GM18873 (cell line): ENCODE measurements around the gene ASRGL1.

Experiments
- ATAC-seq: cut with Tn5 transposase; IDR thresholded peaks from one replicate; pipeline ENCODE4 v1.9.1; 2021; ENCODE audit warnings: mild to moderate bottlenecking, moderate library complexity, moderate number of reproducible peaks; ENCODE audit not compliant: unreplicated experiment, low FRiP score

Gene ASRGL1

DNA sequence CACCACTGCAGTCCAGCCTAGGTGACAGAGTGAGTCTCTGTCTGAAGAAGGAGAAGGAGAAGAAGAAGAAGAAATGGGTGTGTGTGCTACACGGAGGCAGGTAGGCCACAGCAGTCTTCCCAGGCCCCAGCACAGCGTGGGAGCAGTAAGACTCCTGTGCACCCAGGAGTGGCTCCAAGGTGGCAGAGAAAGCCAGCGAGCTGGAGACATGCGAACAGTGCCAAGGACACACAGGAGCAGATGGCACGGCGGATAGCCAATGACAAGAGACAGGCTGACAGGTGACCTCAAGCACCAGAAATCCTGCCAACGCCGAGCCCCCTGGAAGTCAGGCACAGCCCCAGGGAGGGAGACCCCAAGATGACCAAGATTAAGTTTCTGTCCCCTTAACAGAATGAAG, 72.6 kb downstream of the ASRGL1 start:
- ATAC-seq: no peak

DNA sequence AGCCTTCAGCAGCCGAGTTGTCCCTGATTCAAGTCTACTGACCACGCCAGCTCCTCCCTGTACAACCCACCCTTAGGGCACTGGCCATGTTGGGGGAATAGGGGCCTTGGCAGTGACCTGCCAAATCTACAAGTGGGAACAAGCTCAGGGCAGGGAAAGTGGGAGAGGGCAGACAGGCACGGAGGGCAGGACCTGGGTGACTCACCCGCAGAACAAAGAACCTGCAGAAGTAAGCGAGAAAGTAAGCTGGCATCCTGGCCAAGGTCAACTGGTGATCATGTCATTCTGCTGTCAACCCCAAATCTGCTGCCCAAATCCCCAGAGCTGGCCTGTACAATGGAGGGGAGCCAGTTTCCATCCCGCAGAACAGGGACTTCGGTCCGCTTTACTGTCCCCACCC, 73.7 kb downstream of the ASRGL1 start:
- no peak for ATAC-seq

DNA sequence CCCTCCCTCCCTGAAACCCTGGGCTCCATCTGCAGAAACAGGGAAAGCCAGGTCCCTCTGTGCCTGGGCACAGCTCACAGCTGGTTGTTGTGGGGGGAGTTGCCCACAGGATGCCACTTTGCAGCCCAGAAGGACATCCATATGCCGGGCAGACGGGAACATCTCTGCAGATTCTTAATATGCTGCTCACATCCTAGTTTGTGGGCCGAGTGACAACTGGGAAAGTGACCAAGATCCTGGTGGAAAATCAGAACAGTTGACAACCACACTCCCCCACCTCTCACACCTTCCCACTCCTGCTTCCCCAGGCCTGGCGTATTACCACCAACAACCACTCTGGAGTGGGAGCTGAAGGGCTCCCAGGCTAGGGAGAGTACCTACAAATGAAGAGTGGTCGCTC, 74.3 kb downstream of the ASRGL1 start:
- no peak for ATAC-seq

- no peak for ATAC-seq
These were observed 75.9 kb downstream of the ASRGL1 start for GRCh38 chr11:62413060-62413696.

- no peak for ATAC-seq
These were observed 79.3 kb downstream of the ASRGL1 start for GRCh38 chr11:62416596-62416995.

DNA sequence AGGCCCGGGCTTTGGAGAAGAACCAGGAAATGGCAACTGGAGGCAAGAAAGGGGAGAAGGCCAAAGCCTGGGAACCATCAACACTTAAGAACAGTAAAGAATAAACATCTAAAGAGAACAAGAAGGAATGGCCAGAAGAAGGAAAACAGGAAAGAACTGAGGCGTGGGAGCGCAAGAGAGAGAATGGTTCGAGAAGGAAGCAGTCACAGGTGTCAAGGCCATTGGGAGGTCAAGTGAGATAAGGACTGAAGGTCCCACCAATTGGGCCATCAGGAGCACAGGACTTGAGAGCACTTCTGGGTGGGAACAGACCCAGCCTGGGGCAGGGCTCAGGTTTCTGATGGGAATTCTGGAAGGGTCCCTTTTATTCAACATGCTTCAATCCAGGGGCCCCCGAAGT, 80.9 kb downstream of the ASRGL1 start:
- no peak for ATAC-seq

DNA sequence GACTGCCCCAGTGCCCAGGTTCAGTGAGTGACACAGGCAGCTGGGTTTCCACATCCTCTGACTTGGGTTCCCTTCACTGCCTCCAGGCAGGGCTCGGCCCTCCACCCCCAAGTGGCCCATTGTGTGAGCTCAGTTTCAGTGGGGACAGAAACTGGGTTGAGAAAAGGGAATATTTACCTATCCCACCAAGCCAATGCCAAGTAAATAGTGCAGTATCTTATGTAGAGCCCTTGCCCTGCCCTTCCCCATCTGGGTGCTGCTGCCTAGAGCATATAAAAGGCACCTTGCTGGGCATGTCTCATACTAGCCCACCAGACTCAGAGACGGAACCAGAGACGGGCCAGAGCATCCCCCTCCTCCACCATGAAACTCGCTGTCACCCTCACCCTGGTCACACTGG, 81.5 kb downstream of the ASRGL1 start, which contains the start of gene SCGB1A1:
Gene SCGB1A1 (plus strand): TSS at position 301 of the 400 bp plus-strand sequence. CDS start 63 bp downstream, at position 364.
- no peak for ATAC-seq

GRCh38 chr11:62419314-62419929, 82.2 kb downstream of the ASRGL1 start:
- no peak for ATAC-seq

DNA sequence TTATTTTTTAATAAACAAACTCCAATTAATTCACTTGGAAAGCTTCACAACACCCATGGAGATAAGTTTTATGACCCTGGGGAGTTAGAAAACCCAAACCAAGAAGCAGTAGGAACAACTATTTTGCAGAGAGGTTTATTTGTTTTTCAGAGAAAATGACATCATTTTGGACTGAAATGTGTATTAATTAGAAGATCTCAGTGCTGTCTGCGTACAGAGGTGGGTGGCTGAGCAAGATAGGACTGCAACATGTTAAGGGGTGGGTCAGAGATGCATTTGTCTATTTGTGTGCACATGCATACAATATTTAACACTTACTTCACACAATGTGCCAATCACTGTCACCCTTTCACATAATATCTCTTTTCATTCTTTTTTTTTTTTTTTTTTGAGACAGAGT, 82.7 kb downstream of the ASRGL1 start:
- ATAC-seq: no peak

DNA sequence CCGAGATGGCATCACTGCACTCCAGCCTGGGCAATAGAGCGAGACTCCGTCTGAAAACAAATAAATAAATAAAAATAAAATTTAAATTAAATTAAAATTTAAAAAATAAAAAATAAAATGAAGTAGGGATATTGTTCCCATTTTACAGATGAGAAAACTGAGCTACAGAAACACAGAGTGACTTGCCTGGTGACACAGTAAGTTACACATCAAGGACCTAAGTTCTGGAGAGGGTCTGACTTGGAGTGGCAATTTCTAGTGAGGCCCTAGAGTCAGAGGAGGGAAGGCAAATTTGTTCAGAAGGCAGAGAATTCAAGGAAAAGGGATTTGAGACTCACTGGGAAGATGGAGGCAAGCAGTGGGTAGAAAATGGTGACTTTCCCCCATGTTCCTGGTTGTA, 83.6 kb downstream of the ASRGL1 start:
- ATAC-seq: no peak

DNA sequence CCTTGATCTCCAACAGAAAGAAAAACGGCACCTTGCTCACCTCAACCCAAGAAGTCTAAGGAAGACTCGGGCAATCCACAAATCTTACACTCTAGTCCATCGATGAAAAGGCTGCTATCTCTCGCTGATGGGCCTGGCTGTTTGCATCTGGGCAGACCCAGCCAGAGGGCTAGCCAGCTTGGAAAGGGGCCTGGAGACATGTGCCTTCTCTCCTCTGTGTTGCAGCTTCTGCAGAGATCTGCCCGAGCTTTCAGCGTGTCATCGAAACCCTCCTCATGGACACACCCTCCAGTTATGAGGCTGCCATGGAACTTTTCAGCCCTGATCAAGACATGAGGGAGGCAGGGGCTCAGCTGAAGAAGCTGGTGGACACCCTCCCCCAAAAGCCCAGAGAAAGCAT, 84.7 kb downstream of the ASRGL1 start:
- no peak for ATAC-seq

DNA sequence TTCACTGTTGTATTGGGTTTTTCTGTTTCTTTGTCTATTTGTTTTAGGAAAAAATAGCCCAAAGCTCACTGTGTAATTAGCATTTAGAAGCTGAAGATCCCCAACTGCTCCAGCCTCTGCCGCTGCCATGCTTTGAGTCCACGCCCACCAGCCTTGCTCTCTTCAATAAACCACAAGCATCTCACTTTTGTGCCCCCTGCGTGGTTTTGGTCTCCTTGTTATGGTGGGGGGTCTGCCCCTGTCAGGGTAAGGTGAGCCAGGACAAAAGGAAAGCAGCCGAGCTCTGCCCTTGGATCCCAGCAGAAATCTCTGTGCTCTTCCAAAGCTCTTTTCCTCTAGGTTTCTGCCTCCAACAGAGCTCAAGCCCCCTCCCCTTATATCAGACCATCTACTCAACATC, 85.8 kb downstream of the ASRGL1 start:
- ATAC-seq: no peak

DNA sequence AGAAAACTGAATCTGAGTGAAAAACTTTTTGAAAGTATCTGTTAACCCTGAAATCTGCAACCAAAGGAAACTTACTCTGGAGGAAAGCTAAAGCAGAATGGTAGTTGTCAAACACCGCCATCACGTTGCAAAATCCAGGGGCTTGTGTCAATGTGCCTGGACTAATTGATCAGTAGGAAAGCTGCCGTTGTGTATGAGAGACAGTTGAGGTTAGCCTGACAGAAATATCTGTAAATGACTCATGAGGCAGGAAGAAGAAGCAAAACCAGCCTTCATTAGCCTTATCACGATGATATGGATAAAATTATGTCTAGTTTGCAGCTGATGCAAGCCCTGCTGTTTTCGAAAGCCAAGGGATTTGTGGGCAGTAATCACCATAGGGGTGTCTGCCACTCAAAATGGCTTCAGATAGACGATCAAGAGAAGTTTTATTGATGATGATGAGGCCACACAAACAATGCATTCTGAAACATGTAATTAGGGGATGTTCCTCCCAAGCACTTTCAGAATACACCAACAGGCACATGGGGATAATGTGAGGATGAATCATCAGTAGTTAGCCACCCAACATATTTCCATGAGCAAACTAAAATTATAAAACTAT, 90.5 kb downstream of the ASRGL1 start:
- no peak for ATAC-seq

DNA sequence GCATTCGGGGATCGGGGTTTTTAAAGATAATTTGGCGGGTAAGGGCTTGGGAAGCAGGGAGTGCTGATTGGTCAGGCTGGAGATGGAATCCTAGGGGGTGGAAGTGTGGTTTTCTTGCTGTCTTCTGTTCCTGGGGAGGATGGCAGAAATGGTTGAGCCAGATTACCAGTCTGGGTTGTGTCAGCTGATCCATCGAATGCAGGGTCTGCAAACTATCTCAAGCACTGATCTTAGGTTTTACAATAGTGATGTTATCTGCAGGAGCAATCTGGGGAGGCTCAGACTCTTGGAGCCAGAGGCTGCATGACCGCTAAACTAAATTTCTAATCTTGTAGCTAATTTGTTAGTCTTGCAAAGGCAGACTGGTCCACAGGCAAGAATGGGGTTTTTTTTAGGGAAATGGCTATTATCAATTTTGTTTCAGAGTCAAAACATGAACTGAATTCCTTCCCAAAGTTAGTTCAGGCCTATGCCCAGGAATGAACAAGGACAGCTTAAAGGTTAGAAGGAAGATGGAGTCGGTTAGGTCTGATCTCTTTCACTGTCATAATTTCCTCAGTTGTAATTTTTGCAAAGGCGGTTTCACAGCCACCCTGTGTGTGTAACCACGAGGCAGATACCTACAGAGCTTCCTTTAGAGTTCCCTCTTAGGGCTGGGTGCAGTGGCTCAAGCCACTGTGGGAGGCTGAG, 91.8 kb downstream of the ASRGL1 start:
- no peak for ATAC-seq

GRCh38 chr11:62430425-62430824, 93.2 kb downstream of the ASRGL1 start:
- ATAC-seq: no peak

DNA sequence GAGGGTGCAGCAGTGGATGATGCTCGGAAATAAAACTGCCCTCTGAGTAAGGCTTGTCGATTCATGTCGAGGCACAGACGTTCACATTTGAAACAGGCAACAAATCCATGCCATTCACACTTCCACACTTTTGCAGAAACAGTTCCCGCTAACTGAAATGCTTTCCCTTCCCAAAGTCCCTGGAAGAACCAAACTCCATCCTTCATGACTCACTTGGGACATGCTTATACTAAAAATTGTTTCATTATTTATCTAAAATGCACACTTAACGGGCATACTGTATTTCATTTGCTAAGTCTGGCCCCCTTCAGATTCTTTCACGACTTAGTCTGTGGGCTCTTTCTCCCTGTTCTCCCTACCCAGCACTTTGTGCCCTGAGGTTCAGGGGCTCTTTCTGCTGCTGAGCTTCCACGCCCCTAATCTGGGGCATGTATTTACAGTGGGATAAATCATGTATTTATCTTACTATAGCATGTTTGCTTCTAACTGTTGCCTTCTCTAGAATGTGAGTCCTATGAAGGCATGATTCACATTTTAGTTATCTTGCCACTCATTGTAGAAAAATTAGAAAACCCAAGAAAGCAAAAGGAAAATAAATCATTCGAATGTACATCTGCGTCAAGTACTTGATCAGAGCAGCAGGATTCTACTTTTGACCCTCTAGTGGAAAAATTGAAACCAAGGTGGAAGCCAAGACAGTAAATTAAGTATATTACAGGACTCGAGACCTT, 94.1 kb downstream of the ASRGL1 start:
- no peak for ATAC-seq

DNA sequence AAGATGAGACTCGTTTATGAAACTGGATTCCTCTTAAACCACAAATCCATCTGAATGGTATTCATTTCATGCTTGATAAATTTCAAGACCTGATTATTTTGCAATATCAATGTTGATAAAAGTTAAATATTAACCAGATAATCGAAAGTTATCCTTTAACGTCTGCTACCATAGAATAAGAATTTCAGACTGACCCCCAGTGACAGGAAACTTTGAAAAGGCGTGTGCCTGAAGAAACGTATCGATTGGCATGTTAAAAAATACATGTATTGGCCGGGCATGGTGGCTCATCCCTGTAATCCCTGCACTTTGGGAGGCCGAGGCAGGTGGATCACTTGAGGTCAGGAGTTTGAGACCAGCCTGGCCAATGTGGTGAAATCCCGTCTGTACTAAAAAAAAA, 95.4 kb downstream of the ASRGL1 start:
- ATAC-seq: no peak

DNA sequence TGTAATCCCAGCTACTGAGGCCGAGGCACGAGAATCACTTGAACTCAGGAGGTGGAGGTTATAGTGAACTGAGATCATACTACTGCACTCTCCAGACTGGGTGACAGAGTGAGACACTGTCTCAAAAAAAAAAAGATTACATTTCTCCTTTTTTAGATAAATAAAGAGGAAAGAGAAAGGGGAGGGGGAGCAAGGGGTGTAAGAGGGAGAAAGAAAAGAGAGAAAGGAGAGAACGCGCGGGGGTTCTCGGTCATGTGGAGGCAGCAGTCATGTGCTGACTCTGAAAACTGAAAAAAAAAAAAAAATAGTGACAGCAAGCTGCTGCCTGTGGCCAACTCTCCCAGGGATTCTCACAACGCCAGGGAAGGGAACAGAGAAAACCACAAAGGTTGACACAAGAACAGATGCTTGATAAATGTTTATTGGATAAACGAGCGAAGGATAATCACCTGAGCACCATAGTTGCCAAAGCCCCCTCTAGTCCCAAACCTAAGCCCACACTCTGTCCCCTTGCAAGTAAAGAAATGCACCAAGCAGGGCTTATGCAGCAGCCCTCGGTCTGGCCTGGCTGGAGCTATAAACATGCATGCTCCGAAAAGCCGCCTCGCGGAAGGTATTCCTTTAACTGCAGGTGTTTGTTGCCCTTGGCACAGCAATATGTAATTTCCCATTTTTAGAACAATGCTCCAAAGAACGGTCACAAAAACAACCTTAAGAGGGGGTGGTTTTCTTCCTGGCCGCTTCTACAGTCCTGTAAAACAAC, 96.1 kb downstream of the ASRGL1 start:
- ATAC-seq: no peak

- no peak for ATAC-seq
These were observed 96.6 kb downstream of the ASRGL1 start for GRCh38 chr11:62433904-62434276.
